HepG2 (cell line): ENCODE results near the gene ZAR1L. TPM values are rescaled to one million over a fixed set of nuclear protein-coding genes. Genes with fewer than 3 reads are reported as not detected.
A peak's percentile ranks its signal among the peaks of the same experiment; 100 is the strongest.

Experiments
- ATAC-seq: fragments of 200-7000 bp; cut with Tn5 transposase; 3 replicates; pipeline ENCODE4 v1.9.1; 2020; ENCODE audit warnings: mild to moderate bottlenecking, moderate library complexity
- BruUV-seq: library from RNA; stranded (reverse); fragments of 400-500 nt; replicated peaks from 2 replicates; lab custom pipeline; 2021; lab: Mats Ljungman, UMichigan
- CTCF ChIA-PET: fragments of 300-600 bp; formaldehyde crosslinking; extraction: SDS; loops from one replicate; lab custom pipeline; 2021; ENCODE audit warnings: low total read pairs, inconsistent platforms, low intra/inter-chr PET ratio; lab: Yijun Ruan, JAX
- POLR2A ChIA-PET: fragments of 350-600 bp; sonication (Branson Sonifier 250); formaldehyde crosslinking; loops from one replicate; lab custom pipeline; 2020; ENCODE audit warnings: antibody characterized with exemption, inconsistent platforms; lab: Yijun Ruan, JAX
- DNase-seq: peaks from one replicate; pipeline ENCODE4 v3.0.0-alpha.2; 2015; ENCODE audit warnings: low spot score
- FAIRE-seq: peaks from 3 replicates; lab custom pipeline; 2011; peaks lifted over from hg19 to GRCh38; lab: Jason Lieb, UNC
- H2AFZ ChIP-seq: one replicate; pipeline ENCODE4 v1.6.1; 2011; ENCODE audit warnings: low read length, inconsistent platforms
- H3K27ac ChIP-seq: fragments of 300-600 bp; 3 replicates; pipeline ENCODE4 v1.8.0; 2011; ENCODE audit warnings: mixed run types, mild to moderate bottlenecking, mixed read lengths, low read length, inconsistent platforms; ENCODE audit not compliant: insufficient read depth; ENCODE audit errors: extremely low read length
- H3K27me3 ChIP-seq, 2 experiments: fragments of 200-600 bp in 1 of 2; 2 replicates in 1 of 2; 3 replicates in 1 of 2; pipeline versions ENCODE4 v1.6.0 to v1.8.0; 2011; ENCODE audit warnings: low read length in 2 of 2, mild to moderate bottlenecking in 2 of 2, moderate library complexity in 2 of 2, inconsistent platforms in 1 of 2; ENCODE audit not compliant: insufficient read depth in 2 of 2, control insufficient read depth in 1 of 2
- H3K36me3 ChIP-seq, 2 experiments: fragments of 200-600 bp in 1 of 2; replicated peaks in 1 of 2; 2 replicates in 1 of 2; 3 replicates in 1 of 2; pipeline versions ENCODE4 v1.5.1 to v1.8.0; 2011; ENCODE audit warnings: low read length in 2 of 2, inconsistent platforms in 1 of 2; ENCODE audit not compliant: insufficient read depth in 2 of 2, control insufficient read depth in 1 of 2
- H3K4me1 ChIP-seq: 2 replicates; pipeline ENCODE4 v1.5.1; 2012; ENCODE audit warnings: low read length, inconsistent platforms; ENCODE audit not compliant: insufficient read depth
- H3K4me2 ChIP-seq: 2 replicates; pipeline ENCODE4 v1.6.0; 2011; ENCODE audit warnings: low read depth, low read length, inconsistent platforms
- H3K4me3 ChIP-seq, 3 experiments: fragments of 200-600 bp in 1 of 3; sonication (generic), shearing (Covaris generic) in 1 of 3; replicated peaks in 1 of 3; 2 replicates each; pipeline ENCODE4 v1.5.1; 2011 to 2016; ENCODE audit warnings: low read length in 3 of 3, inconsistent platforms in 2 of 3, low read depth in 2 of 3, mild to moderate bottlenecking in 2 of 3, control low read depth in 1 of 3, mixed read lengths in 1 of 3; ENCODE audit not compliant: insufficient read depth in 1 of 3
- H3K79me2 ChIP-seq: one replicate; pipeline ENCODE4 v1.6.1; 2011; ENCODE audit warnings: low read length, inconsistent platforms; ENCODE audit not compliant: insufficient read depth
- H3K9ac ChIP-seq: 2 replicates; pipeline ENCODE4 v1.6.0; 2011; ENCODE audit warnings: mild to moderate bottlenecking, low read depth, low read length, inconsistent platforms; ENCODE audit not compliant: insufficient read depth
- H3K9me3 ChIP-seq: 2 replicates; pipeline ENCODE4 v1.5.1; 2012; ENCODE audit warnings: mild to moderate bottlenecking, low read length
- H4K20me1 ChIP-seq: 2 replicates; pipeline ENCODE4 v1.6.0; 2011; ENCODE audit warnings: inconsistent platforms, mild to moderate bottlenecking, low read length, moderate library complexity; ENCODE audit not compliant: insufficient read depth
- AFF4 ChIP-seq: sonication (generic); formaldehyde crosslinking; IDR thresholded peaks from 2 replicates; pipeline ENCODE4 v1.4.0; 2020; ENCODE audit warnings: missing genetic modification reagents
- MAX ChIP-seq: IDR thresholded peaks from 2 replicates; pipeline ENCODE4 v1.6.1; 2012; ENCODE audit warnings: inconsistent platforms
- NFE2L2 ChIP-seq: fragments of 150-350 bp; IDR thresholded peaks from 2 replicates; pipeline ENCODE4 v1.6.1; 2014; ENCODE audit warnings: low read length
- NPAS2 ChIP-seq: sonication (generic); formaldehyde crosslinking; IDR thresholded peaks from 2 replicates; pipeline ENCODE4 v1.8.0; 2022; ENCODE audit warnings: mild to moderate bottlenecking, missing genetic modification reagents, borderline replicate concordance
- POLR2A ChIP-seq, 2 experiments: IDR thresholded peaks; 2 replicates each; pipeline ENCODE4 v1.6.1; 2011; ENCODE audit warnings: low read depth in 2 of 2, low read length in 2 of 2, mild to moderate bottlenecking in 1 of 2, moderate library complexity in 1 of 2; ENCODE audit not compliant: insufficient read depth in 1 of 2
- XBP1 ChIP-seq: sonication (generic); formaldehyde crosslinking; IDR thresholded peaks from 2 replicates; pipeline ENCODE4 v1.5.0; 2020; ENCODE audit warnings: missing genetic modification reagents
- WGBS: methylation state at CpG from one replicate; pipeline ENCODE4 v1.1.6; 2017; ENCODE audit warnings: low lambda C conversion rate; 5-methylcytosine and 5-hydroxymethylcytosine counted together
- in situ Hi-C: cut with HindIII; loops from 2 replicates; pipeline ENCODE4 v1.10.0; 2017; ENCODE audit warnings: low pct_unique_long_range_greater_than_20kb; ENCODE audit not compliant: extremely low pct_ligation_motif_present
- intact Hi-C: fragments of 100-400 bp; cut with micrococcal nuclease; formaldehyde crosslinking; loops from one replicate; pipeline ENCODE4 v1.10.0; 2022; ENCODE audit not compliant: unreplicated experiment
- polyA plus RNA-seq, 8 experiments: library from polyadenylated mRNA; depleted of rRNA in 3 of 8; stranded (reverse) in 7 of 8; unstranded in 1 of 8; fragments of >200 nt; fragmentation: Illumina TruSeq in 4 of 8; extraction: Trizol in 4 of 8; gene quantifications; 2 replicates each; pipeline versions ENCODE4 v1.2.1 to v1.2.3, GENCODE V29; 2011 to 2016; ENCODE audit warnings: low read depth in 4 of 8, missing spikeins in 1 of 8, mixed read lengths in 1 of 8; ENCODE audit not compliant: insufficient read depth in 1 of 8
- total RNA-seq, 5 experiments: library from RNA; depleted of rRNA; stranded (reverse); fragments of >200 nt; fragmentation: Illumina TruSeq; extraction: Trizol; gene quantifications; 2 replicates each; pipeline ENCODE4 v1.2.3, GENCODE V29; 2016; ENCODE audit warnings: low read depth in 1 of 5
- TF ChIP-seq, protein P1 (sequence below): sonication (generic); formaldehyde crosslinking; IDR thresholded peaks from 2 replicates; pipeline ENCODE4 v1.4.0; 2020; ENCODE audit warnings: missing genetic modification reagents
- TF ChIP-seq, protein P2 (sequence below): sonication (generic); formaldehyde crosslinking; IDR thresholded peaks from 2 replicates; pipeline ENCODE4 v1.8.0; 2023; ENCODE audit warnings: mild to moderate bottlenecking, missing genetic modification reagents

Gene ZAR1L
- total and polyA plus RNA-seq, 2 of the 13 experiments (the other 11 are each of a cell fraction or from before 2014, with no cell fraction given): 0.09 TPM; not detected in 1

DNA sequence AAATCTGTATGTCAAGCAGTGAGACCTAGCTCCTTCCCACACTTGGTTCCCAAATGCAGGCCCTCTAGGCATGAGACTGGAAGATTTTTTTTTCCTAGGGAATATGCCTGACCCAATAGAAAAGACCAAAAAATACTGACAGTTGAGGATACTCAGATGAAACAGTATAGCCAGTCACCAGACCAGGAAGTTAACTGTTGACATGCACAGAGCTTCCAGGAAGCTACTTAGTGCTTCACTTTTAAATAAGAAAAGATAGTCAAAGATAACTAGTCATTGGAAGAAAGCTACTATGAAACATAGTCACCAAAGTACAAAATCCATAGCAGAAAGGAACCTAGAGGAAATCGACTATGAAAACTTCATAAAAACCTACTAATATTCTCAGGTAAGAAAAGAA is 32.5 kb upstream of the ZAR1L start (continued):
- TF ChIP-seq AFF4 (CRISPR knock-in tag) (no peak), XBP1 (CRISPR knock-in tag) (no peak)
- TF ChIP-seq, protein P1, sequence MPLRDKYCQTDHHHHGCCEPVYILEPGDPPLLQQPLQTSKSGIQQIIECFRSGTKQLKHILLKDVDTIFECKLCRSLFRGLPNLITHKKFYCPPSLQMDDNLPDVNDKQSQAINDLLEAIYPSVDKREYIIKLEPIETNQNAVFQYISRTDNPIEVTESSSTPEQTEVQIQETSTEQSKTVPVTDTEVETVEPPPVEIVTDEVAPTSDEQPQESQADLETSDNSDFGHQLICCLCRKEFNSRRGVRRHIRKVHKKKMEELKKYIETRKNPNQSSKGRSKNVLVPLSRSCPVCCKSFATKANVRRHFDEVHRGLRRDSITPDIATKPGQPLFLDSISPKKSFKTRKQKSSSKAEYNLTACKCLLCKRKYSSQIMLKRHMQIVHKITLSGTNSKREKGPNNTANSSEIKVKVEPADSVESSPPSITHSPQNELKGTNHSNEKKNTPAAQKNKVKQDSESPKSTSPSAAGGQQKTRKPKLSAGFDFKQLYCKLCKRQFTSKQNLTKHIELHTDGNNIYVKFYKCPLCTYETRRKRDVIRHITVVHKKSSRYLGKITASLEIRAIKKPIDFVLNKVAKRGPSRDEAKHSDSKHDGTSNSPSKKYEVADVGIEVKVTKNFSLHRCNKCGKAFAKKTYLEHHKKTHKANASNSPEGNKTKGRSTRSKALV (CRISPR knock-in tag): no peak

GRCh38 chr13:32340914-32341313 is 25.8 kb upstream of the ZAR1L start:
- POLR2A ChIA-PET: no interaction called here
- no peaks in the 10 kb centered on the region for H3K27me3 ChIP-seq
- peaks cover 2 to 13% of the 10 kb centered on the region in 2 experiments for H3K36me3 ChIP-seq
- H3K4me1 ChIP-seq: no peaks in the 10 kb centered on the region
- no peak overlapping the region for H3K27ac ChIP-seq
- no peaks in the 10 kb centered on the region for H4K20me1 ChIP-seq
- no peak overlapping the region for H2AFZ ChIP-seq
- FAIRE-seq (no peak), ATAC-seq (no peak), DNase-seq (no peak)
- H3K9me3 ChIP-seq: no peaks in the 10 kb centered on the region
- BruUV-seq: no TSS peak
- H3K9ac ChIP-seq: no peak overlapping the region
- intact Hi-C loops: no loop called here
- WGBS: 98% methylated on average over 3 of the region's 3 CpGs
- no peak overlapping the region for H3K4me3 ChIP-seq
- H3K79me2 ChIP-seq: no peaks in the 10 kb centered on the region
- in situ Hi-C loops: no loop called here
- no peak overlapping the region for H3K4me2 ChIP-seq
- CTCF ChIA-PET: no interaction called here
- TF ChIP-seq NFE2L2: peak; percentile 35; the same call in 1 of the 2 replicates
- no peak for TF ChIP-seq MAX
- TF ChIP-seq POLR2A (IDR thresholded peaks at IDR 0.05; ENCODE audit: insufficient read depth in 1 of 2, low read depth in 2 of 2, low read length in 2 of 2): no peak
- TF ChIP-seq NPAS2 (CRISPR knock-in tag): no peak
- TF ChIP-seq, protein P2, sequence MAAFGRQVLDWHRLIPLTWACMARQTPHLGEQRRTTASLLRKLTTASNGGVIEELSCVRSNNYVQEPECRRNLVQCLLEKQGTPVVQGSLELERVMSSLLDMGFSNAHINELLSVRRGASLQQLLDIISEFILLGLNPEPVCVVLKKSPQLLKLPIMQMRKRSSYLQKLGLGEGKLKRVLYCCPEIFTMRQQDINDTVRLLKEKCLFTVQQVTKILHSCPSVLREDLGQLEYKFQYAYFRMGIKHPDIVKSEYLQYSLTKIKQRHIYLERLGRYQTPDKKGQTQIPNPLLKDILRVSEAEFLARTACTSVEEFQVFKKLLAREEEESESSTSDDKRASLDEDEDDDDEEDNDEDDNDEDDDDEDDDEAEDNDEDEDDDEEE (CRISPR knock-in tag): no peak
